Kidney (tissue), 14 donors: ENCODE data around the gene PLA2G2D. TPM values are rescaled to one million over a fixed set of nuclear protein-coding genes. Genes with fewer than 3 reads are reported as not detected.

Source experiments
- DNase-seq, 5 donors: peaks; one replicate each; pipeline ENCODE4 v3.0.0-alpha.2; 2013 to 2020
- FAIRE-seq: peaks from 2 replicates; lab custom pipeline; 2012; peaks lifted over from hg19 to GRCh38; lab: Jason Lieb, UNC
- H3K27ac ChIP-seq, 2 donors: one replicate each; pipeline ENCODE4 v1.7.0; 2013; ENCODE audit warnings: low read depth in 2 of 2, low read length in 2 of 2, inconsistent platforms in 1 of 2
- H3K27me3 ChIP-seq: one replicate; pipeline ENCODE4 v1.7.1; 2013; ENCODE audit warnings: low read length, inconsistent platforms; ENCODE audit not compliant: control insufficient read depth, insufficient read depth
- H3K36me3 ChIP-seq, 3 donors: one replicate each; pipeline versions ENCODE4 v1.7.0 to v1.7.1; 2013; ENCODE audit warnings: low read length in 3 of 3, control low read depth in 1 of 3, inconsistent platforms in 1 of 3; ENCODE audit not compliant: insufficient read depth in 3 of 3, control insufficient read depth in 2 of 3
- H3K4me1 ChIP-seq, 3 donors: one replicate each; pipeline versions ENCODE4 v1.7.0 to v1.7.1; 2013; ENCODE audit warnings: low read length in 3 of 3, inconsistent platforms in 1 of 3, low read depth in 1 of 3; ENCODE audit not compliant: control insufficient read depth in 2 of 3, insufficient read depth in 2 of 3
- H3K4me3 ChIP-seq, 3 donors: one replicate each; pipeline versions ENCODE4 v1.7.0 to v1.8.1; 2013; ENCODE audit warnings: low read length in 3 of 3, control low read depth in 1 of 3, inconsistent platforms in 1 of 3
- H3K9ac ChIP-seq, 3 donors: one replicate each; pipeline versions ENCODE4 v1.7.0 to v1.7.1; 2013; ENCODE audit warnings: low read length in 3 of 3, control low read depth in 1 of 3, inconsistent platforms in 1 of 3
- H3K9me3 ChIP-seq, 3 donors: one replicate each; pipeline versions ENCODE4 v1.7.0 to v1.7.1; 2013; ENCODE audit warnings: low read length in 3 of 3, control low read depth in 1 of 3, inconsistent platforms in 1 of 3; ENCODE audit not compliant: control insufficient read depth in 2 of 3, insufficient read depth in 1 of 3
- CTCF ChIP-seq: IDR thresholded peaks from 3 replicates; pipeline ENCODE4 v1.5.1; 2012; ENCODE audit warnings: mild to moderate bottlenecking, moderate library complexity, borderline replicate concordance; ENCODE audit not compliant: insufficient read depth; ENCODE audit errors: extremely low read depth
- intact Hi-C: fragments of 100-400 bp; cut with DNase I; formaldehyde crosslinking; loops from one replicate; pipeline ENCODE4 v1.11.1; 2022
- polyA plus RNA-seq: library from polyadenylated mRNA; stranded (reverse); fragments of 350-450 nt; fragmentation: Illumina TruSeq; extraction: RNeasy Lipid Tissue Mini Kit (QIAGEN cat#74804); gene quantifications from one replicate; pipeline ENCODE4 v1.2.3, GENCODE V29; 2014; ENCODE audit warnings: low read depth, low replicate concordance; ENCODE audit not compliant: insufficient read depth
- total RNA-seq: library from RNA; stranded (reverse); fragmentation: NEBNext Ultra II Directional; extraction: Animal tissue kit (Norgen Biotek cat#: 25700); gene quantifications from one replicate; pipeline ENCODE4 v1.2.1, GENCODE V29; 2021
- donor health status: control.
- donor health status: control.
- donor health status: control.
- donor health status: control.
- donor health status: control.
- donor health status: DM: yes; HTN: yes; CAD: no.
- donor health status: Normal renal cell carcinoma (clear cell type).

PLA2G2D gene
- total and polyA plus RNA-seq, 2 donors from 2014 or later: 1.1 TPM; not detected in 1

- Histone ChIP-seq H3K9ac (no peak overlapping the region), H3K4me3 (no peak overlapping the region), H3K27me3 (no peaks in the 10 kb centered on the region), H3K4me1 (no peaks in the 10 kb centered on the region), H3K27ac (no peak overlapping the region), H3K9me3 (no peaks in the 10 kb centered on the region), H3K36me3 (no peaks in the 10 kb centered on the region)
- TF ChIP-seq CTCF: no peak
- DNase-seq (peak in 1 of 5 donors; percentile 14), FAIRE-seq (no peak)
- intact Hi-C loops: no loop called here
Observed at GRCh38 chr1:20139776-20140612, 20.7 kb upstream of the PLA2G2D start.

- TF ChIP-seq CTCF: no peak
- no peaks in the 10 kb centered on the region for H3K36me3 ChIP-seq
- H3K4me3 ChIP-seq: no peak within 1 kb of the TSS
- H3K27me3 ChIP-seq: no peaks in the 10 kb centered on the region
- no peaks in the 10 kb centered on the region for H3K4me1 ChIP-seq
- FAIRE-seq (no peak), DNase-seq (no peak)
- H3K27ac ChIP-seq: no peak within 1 kb of the TSS
- H3K9me3 ChIP-seq: no peaks in the 10 kb centered on the region
- H3K9ac ChIP-seq: no peak within 1 kb of the TSS
- intact Hi-C loops: no loop called here
Observed at GRCh38 chr1:20138961-20139550, 19.7 kb upstream of the PLA2G2D start, which contains the start of gene PLA2G2F. PLA2G2F (plus strand) TSS chr1:20139323; CDS start chr1:20139428, 105 bp downstream.

- H3K27ac ChIP-seq: no peak overlapping the region
- no peak for DNase-seq
- H3K36me3 ChIP-seq: no peaks in the 10 kb centered on the region
- H3K9me3 ChIP-seq: no peaks in the 10 kb centered on the region
- TF ChIP-seq CTCF: no peak
- H3K27me3 ChIP-seq: no peaks in the 10 kb centered on the region
- H3K9ac ChIP-seq: no peak overlapping the region
- intact Hi-C loops: no loop called here
- no peak overlapping the region for H3K4me3 ChIP-seq
- no peak for FAIRE-seq
- H3K4me1 ChIP-seq: no peaks in the 10 kb centered on the region
Observed at GRCh38 chr1:20138346-20138745, 19.0 kb upstream of the PLA2G2D start.
